Pancreas (tissue), 10 donors: Measurements from ENCODE around the gene UNC13A. TPM values are rescaled to one million over a fixed set of nuclear protein-coding genes. Genes with fewer than 3 reads are reported as not detected.

Experiments used
- ATAC-seq, 4 donors: fragments of 200-7000 bp; cut with Tn5 transposase; one replicate each; pipeline versions ENCODE4 v1.8.0 to v1.9.1; 2020; ENCODE audit warnings: mild to moderate bottlenecking in 4 of 4, moderate library complexity in 4 of 4
- DNase-seq, 6 donors: peaks; one replicate each; pipeline ENCODE4 v3.0.0-alpha.2; 2020
- FAIRE-seq: peaks from 2 replicates; lab custom pipeline; 2012; peaks lifted over from hg19 to GRCh38; lab: Jason Lieb, UNC
- H3K27ac ChIP-seq, 4 donors: fragments of 200-600 bp; sonication (generic); 1 replicate in 3 of 4; 2 replicates in 1 of 4; pipeline versions ENCODE4 v1.5.0 to v1.8.0; 2020
- H3K27me3 ChIP-seq, 4 donors: fragments of 200-600 bp; one replicate each; pipeline ENCODE4 v1.8.0; 2021
- H3K36me3 ChIP-seq, 3 donors: fragments of 200-600 bp; sonication (generic) in 1 of 3; one replicate each; pipeline versions ENCODE4 v1.5.0 to v1.8.0; 2020 to 2021
- H3K4me1 ChIP-seq, 3 donors: fragments of 200-600 bp; one replicate each; pipeline ENCODE4 v1.8.0; 2021
- H3K4me3 ChIP-seq, 4 donors: fragments of 200-600 bp; sonication (generic) in 2 of 4; one replicate each; pipeline versions ENCODE4 v1.5.0 to v1.8.0; 2020 to 2021
- H3K9me3 ChIP-seq, 4 donors: fragments of 200-600 bp; one replicate each; pipeline ENCODE4 v1.8.0; 2021
- WGBS, 2 donors: extraction: QIAGEN DNeasy Blood & Tissue Kit; methylation state at CpG; one replicate each; pipeline ENCODE4 v1.1.7; 2013; 5-methylcytosine and 5-hydroxymethylcytosine counted together
- intact Hi-C, 3 donors: fragments of 100-400 bp; cut with DNase I; formaldehyde crosslinking; loops; one replicate each; pipeline versions ENCODE4 v1.11.1 to v1.14.2; 2022
- polyA plus RNA-seq, 2 donors: library from polyadenylated mRNA; stranded (reverse); fragments of 200-250 nt; gene quantifications; one replicate each; pipeline ENCODE4 v1.2.3, GENCODE V29; 2013
- total RNA-seq, 6 donors: library from RNA; stranded (reverse); fragmentation: NEBNext Ultra II Directional in 4 of 6; extraction: Animal tissue kit (Norgen Biotek cat#: 25700) in 4 of 6; gene quantifications; one replicate each; pipeline versions ENCODE4 v1.2.1 to v1.2.4, GENCODE V29; 2021 to 2023
- TF ChIP-seq, protein P1 (sequence below), 4 donors: fragments of 200-600 bp; sonication (generic) in 3 of 4; IDR thresholded peaks; one replicate each; pipeline versions ENCODE4 v1.5.0 to v1.8.0; 2021; ENCODE audit warnings: antibody characterized with exemption in 4 of 4
- donor health status: healthy with polysubstance abuse.
- donor health status: DM: no; HTN: no; CAD: no; lungs with moderate emphysema.
- donor health status: DM: no; HTN: no; CAD: no.
- donor health status: control.
- donor health status: control.
- donor health status: Bipolar disorder and iron deficiency.
- donor health status: DM: yes; HTN: yes; CAD: no.
- donor health status: DM: no; HTN: no; CAD: no.
- donor health status: DM: no; HTN: no; CAD: no.
- donor health status: DM: yes; HTN: yes; CAD: no.

UNC13A gene
- total and polyA plus RNA-seq, 8 donors, result 0.92 to 10.5 (median 2.2) TPM

DNA sequence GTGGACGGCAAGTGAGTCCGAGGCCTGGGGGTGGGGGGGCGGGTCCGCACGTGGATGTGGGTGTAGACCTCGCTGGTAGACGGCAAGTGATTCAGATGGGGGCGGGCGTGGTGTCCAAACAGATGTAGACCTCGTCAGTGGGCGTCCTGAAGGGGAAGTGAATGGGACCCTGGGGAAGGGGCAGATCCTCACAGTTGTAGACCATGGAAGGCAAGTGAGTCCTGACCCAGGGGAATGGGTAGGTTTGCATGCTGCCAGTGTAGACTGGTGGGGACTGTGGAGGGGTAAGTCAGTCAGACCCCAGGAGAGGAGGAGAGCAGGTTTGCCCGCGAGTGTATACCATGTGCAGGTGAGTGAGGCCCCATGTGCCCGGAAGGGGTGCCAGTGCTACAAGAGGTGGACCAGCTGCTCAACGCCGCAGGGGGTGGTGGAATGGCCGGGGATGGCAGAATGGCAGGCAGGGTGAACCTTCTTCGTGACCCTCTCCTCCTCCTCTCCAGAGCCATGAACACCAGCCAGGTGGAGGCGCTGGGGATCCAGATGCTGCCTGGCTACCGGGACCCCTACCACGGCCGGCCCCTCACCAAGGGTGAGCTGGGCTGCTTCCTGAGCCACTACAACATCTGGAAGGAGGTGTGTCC lies 110.6 kb downstream of the UNC13A start:
- DNase-seq (peak in 1 of 6 donors; percentile 58), ATAC-seq (no peak), FAIRE-seq (no peak)
- 88 to 89% methylated on average over 21 to 22 of the region's 22 CpGs for WGBS, 2 donors
- Histone ChIP-seq H3K27me3 (no peaks in the 10 kb centered on the region), H3K9me3 (no peaks in the 10 kb centered on the region), H3K36me3 (peaks cover 0 to 12% (median 5%) of the 10 kb centered on the region in 3 donors), H3K4me1 (no peaks in the 10 kb centered on the region), H3K27ac (no peak overlapping the region), H3K4me3 (no peak overlapping the region)
- intact Hi-C loops, result no loop called here
- TF ChIP-seq, protein P1, sequence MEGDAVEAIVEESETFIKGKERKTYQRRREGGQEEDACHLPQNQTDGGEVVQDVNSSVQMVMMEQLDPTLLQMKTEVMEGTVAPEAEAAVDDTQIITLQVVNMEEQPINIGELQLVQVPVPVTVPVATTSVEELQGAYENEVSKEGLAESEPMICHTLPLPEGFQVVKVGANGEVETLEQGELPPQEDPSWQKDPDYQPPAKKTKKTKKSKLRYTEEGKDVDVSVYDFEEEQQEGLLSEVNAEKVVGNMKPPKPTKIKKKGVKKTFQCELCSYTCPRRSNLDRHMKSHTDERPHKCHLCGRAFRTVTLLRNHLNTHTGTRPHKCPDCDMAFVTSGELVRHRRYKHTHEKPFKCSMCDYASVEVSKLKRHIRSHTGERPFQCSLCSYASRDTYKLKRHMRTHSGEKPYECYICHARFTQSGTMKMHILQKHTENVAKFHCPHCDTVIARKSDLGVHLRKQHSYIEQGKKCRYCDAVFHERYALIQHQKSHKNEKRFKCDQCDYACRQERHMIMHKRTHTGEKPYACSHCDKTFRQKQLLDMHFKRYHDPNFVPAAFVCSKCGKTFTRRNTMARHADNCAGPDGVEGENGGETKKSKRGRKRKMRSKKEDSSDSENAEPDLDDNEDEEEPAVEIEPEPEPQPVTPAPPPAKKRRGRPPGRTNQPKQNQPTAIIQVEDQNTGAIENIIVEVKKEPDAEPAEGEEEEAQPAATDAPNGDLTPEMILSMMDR (IDR thresholded peaks at IDR 0.05), result no peak

DNA sequence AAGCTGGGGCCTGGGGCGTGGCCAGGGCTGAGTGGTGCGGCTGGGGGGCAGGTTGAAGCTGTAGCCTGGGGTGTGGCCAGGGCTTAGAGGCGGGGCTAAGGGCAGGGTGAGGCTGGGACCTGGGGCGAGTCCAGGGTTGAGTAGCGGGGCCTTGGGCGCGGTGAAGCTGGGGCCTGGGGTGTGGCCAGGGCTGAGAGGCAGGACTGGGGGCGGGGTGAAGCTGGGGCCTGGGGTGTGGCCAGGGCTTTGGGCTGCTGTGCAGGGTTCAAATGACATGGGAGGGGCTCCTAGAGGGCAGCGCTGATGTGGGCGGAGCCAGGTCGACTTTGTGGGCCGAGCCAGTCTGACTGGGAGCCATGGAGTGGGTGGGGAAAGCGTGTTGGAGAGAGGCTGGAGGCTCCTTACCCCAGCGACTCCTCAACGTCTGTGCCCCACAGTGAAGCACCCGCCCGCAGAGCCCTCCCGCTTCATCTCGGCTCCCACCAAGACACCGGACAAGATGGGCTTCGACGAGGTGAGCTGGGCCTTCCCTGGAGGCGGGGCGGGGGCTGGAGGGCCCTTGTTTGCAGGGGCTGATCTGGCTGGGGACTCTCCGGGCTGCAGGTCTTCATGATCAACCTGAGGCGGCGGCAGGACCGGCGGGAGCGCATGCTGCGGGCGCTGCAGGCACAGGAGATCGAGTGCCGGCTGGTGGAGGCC lies 111.2 kb downstream of the UNC13A start:
- FAIRE-seq (no peak), DNase-seq (peak in 2 of 6 donors; percentile 46 to 74), ATAC-seq (peak in 2 of 4 donors; percentile 30 to 51)
- TF ChIP-seq, protein P1 (IDR thresholded peaks at IDR 0.05), result no peak
- H3K4me3 ChIP-seq, result no peak overlapping the region
- intact Hi-C loops, result no loop called here
- H3K27ac ChIP-seq, result no peak overlapping the region
- H3K4me1 ChIP-seq, result no peaks in the 10 kb centered on the region
- WGBS, 2 donors, result 85 to 90% methylated on average over 34 of the region's 34 CpGs
- no peaks in the 10 kb centered on the region for H3K27me3 ChIP-seq
- H3K9me3 ChIP-seq, result no peaks in the 10 kb centered on the region
- H3K36me3 ChIP-seq, result peaks cover 0 to 14% (median 5%) of the 10 kb centered on the region in 3 donors

DNA sequence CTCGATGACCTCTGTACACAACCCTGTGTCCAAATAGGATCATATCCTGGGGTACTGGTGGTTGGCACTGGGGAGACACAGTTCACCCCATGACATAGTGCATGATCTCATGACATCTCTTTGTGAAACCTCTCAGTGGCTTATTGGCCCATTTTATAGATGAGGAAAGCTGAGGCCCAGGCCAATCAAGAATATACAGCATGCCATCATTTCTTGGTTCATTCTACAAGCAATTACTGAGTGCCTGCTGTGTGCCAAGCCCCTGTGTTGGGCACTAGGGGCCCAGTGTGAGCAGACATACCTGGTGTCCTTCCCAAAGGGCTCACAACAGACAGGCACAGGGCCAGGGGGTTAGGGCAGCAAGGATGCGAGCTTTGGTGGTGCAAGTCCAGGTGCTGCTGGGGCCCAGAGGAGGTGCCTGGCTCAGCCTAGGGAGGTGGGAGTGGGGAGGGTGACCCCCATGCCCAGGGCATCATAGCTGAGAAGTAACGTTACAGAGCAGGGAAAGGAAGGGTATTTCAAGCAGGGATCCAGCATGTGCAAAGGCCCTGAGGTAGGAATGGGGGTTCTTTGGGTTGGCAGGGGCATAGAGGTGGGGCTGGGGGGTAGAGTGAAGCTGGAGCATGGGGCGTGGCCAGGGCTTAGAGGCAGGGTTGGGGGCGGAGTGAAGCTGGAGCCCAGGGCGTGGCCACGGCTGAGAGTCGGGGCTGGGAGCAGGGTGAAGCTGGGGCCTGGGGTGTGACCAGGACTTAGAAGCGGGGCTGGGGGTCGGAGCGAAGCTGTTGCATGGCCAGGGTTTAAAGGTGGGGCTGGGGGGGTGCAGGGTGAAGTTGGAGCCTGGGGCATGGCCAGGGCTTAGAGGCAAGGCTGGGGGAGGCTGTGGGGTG lies 112.0 kb downstream of the UNC13A start:
- no peak overlapping the region for H3K27ac ChIP-seq
- ATAC-seq (no peak), FAIRE-seq (no peak), DNase-seq (peak in 1 of 6 donors; percentile 65)
- 94% methylated on average over 9 to 11 of the region's 11 CpGs for WGBS, 2 donors
- H3K9me3 ChIP-seq, result no peaks in the 10 kb centered on the region
- intact Hi-C loops, result no loop called here
- H3K27me3 ChIP-seq, result no peaks in the 10 kb centered on the region
- H3K4me1 ChIP-seq, result no peaks in the 10 kb centered on the region
- H3K4me3 ChIP-seq, result no peak overlapping the region
- TF ChIP-seq, protein P1 (IDR thresholded peaks at IDR 0.05), result no peak
- H3K36me3 ChIP-seq, result peaks cover 0 to 21% (median 5%) of the 10 kb centered on the region in 3 donors

DNA sequence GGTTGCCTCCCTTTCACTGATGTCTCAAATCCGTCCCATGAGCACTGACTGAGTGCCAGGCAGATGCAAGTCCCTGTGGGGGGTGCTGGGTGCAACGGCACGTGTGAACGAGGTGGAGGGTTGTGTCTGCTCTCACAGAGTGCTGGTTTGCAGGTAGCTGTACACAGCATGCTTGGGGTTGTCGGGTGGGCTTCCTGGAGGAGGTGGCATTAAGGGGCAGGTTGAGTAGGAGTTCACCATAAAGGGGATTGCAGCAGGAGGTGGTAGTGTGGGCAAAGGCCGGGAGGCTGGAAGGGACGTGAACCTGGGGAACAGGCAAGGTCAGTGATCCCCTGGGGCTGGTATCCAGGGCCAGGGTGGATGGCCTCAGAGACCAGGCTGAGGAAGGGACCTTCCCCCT lies 115.5 kb downstream of the UNC13A start:
- DNase-seq (no peak), FAIRE-seq (no peak), ATAC-seq (no peak)
- WGBS, 2 donors, result 92 to 94% methylated on average over 7 of the region's 7 CpGs
- no peaks in the 10 kb centered on the region for H3K27me3 ChIP-seq
- intact Hi-C loops, result no loop called here
- no peaks in the 10 kb centered on the region for H3K9me3 ChIP-seq
- no peak overlapping the region for H3K27ac ChIP-seq
- TF ChIP-seq, protein P1 (IDR thresholded peaks at IDR 0.05), result no peak
- H3K36me3 ChIP-seq, result peaks cover 5 to 37% (median 15%) of the 10 kb centered on the region in 3 donors
- no peak overlapping the region for H3K4me3 ChIP-seq
- no peaks in the 10 kb centered on the region for H3K4me1 ChIP-seq
